Hematopoietic multipotent progenitor cell treated with erythropoietin and hydrocortisone succinate and interleukin-3 and kit ligand, for 6 days (in vitro differentiated cells): Measurements from ENCODE around the gene FXYD5.
"Not testable (repeated sequence)": the region's sequence is repeated elsewhere in the genome, so short reads cannot be mapped to it uniquely, and the experiment has no call there.

ENCODE experiments used
- DNase-seq: peaks from one replicate; pipeline ENCODE4 v3.0.0-alpha.2; 2015

The FXYD5 gene

DNA sequence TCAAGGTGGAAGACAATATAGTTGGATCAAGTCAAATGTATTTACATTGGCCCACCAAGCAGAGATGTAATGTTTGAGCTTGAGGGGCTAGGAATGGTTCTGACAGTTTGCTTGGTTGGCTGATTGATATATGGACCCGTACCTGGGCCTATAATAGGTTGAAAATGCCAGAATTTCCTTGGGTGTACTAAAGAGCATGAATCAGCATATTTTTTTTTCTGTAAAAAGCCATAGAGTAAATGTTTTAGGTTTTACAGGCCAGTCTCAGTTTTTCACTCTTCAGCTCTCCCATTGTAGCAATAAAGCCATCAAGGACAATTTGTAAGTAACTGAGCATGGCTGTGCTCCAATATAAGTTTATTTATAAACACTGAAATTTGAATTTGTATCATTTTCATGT lies 26.9 kb downstream of the FXYD5 start:
- no peak for DNase-seq

- DNase-seq, result no peak
These were observed 29.7 kb downstream of the FXYD5 start for GRCh38 chr19:35184267-35184666.

GRCh38 chr19:35184884-35185283 lies 30.3 kb downstream of the FXYD5 start:
- no peak for DNase-seq

GRCh38 chr19:35194012-35194984 lies 39.8 kb downstream of the FXYD5 start:
- DNase-seq, result no peak

- no peak for DNase-seq
These were observed 41.3 kb downstream of the FXYD5 start for GRCh38 chr19:35195830-35196229.

- DNase-seq, result not testable (repeated sequence)
These were observed 42.3 kb downstream of the FXYD5 start for GRCh38 chr19:35196861-35197260.

- DNase-seq, result no peak
These were observed 44.9 kb downstream of the FXYD5 start for GRCh38 chr19:35199481-35199880.

GRCh38 chr19:35202722-35203688 lies 48.5 kb downstream of the FXYD5 start:
- DNase-seq, result no peak

DNA sequence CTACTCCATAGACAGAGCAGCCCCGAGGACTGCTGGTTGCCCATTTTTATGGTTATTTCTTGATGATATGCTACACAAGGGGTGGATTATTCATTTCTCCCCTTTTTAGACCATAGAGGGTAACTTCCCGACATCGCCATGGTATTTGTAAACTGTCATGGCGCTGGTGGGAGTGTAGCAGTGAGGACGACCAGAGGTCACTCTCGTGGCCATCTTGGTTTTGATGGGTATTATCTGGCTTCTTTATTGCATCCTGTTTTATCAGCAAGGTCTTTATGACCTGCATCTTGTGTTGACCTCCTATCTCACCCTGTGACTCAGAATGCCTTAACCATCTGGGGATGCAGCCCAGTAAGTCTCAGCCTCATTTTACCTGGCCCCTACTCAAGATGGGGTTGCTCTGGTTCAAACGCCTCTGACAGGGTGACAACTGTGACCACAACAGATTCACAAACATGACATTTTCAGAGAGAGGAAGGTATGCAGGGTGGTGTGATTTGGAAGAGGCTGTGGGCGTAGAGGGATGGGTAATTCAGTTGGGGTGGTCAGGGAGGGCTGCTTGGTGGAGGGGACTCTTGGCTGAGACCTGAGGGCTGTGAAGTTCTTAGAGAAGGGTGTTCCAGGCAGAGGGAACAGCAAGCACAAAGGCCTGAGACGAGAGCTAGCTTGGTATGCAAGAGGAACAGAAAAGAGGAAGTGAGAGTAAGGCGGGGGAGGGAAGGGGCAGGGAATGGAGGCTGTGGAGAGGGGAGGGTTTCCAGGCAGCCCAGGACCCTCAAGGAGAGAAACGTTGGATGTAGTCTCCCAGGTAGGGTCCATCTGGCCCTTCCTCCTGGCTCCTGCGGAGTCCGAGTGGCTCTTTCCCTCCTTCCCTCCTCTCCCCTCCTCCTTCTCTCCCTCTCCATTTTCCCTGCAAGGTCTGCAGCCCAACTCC lies 50.5 kb downstream of the FXYD5 start:
- DNase-seq, result peak; percentile 72

DNA sequence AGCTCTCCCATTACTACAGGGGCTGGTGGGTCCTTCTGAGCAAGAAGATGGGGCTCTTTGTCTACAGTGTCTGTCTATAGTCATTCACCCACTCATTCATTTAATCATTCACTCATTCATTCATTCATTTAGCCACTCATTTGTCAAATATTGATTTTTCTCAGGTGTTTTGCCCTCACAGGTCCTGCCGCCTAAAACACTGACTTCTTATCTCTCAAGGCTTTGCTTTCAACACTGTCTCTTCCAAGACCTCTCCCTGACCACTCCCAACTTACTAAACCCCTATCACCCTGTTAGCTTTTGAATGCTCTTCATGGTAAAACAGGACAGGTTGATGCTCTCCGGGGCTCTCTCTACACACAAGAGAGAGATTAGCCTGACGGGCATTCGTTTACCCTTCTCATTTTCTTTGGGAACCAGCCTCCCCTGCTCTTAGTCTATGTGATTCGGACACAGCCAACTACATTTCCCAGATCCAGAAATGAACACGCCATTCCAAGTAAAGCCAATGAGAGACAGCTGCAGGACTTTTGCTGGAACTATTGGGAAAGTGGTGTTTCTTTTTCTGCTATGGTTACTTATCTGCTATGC lies 51.3 kb downstream of the FXYD5 start:
- no peak for DNase-seq

- DNase-seq, result peak; percentile 62
These were observed 51.8 kb downstream of the FXYD5 start for GRCh38 chr19:35206379-35206778.

DNA sequence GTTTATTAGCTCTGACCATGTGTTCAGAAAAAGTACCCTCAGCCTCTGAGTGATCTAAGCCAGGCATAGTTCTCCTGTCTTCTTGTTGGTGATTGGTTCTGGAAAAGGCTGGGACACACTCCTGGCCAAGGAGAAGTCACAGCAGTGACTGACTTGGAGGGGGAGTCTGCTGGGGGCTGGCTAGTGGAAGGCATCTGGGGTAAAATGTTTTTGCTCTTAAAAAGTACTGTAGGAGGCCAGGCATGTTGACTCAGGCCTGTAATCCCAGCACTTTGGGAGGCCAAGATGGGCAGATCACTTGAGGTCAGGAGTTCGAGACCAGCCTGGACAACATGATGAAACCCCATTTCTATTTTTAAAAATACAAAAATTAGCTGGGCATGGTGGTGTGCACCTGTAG lies 52.3 kb downstream of the FXYD5 start:
- DNase-seq, result no peak

- DNase-seq, result no peak
These were observed 52.9 kb downstream of the FXYD5 start for GRCh38 chr19:35207391-35207871.

- no peak for DNase-seq
These were observed 53.6 kb downstream of the FXYD5 start for GRCh38 chr19:35208121-35208520.

DNA sequence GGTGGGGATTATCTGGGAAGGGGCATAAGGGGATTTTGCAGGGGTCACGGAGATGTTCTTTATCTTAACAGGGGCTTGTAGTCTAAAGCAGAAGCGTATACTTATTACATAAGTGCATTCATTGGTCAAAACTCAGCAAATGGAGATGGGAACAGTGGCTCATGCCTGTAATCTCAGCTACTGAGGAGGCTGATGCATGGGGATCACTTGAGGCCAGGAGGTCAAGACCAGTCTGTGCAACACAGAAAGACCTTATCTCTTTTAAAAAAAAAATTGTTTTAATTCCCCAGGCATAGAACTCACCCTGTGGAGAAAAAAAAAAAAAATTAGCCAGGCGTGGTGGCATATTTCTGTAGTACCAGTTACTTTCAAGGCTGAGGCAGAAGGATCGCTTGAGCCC lies 55.1 kb downstream of the FXYD5 start:
- DNase-seq, result no peak

DNA sequence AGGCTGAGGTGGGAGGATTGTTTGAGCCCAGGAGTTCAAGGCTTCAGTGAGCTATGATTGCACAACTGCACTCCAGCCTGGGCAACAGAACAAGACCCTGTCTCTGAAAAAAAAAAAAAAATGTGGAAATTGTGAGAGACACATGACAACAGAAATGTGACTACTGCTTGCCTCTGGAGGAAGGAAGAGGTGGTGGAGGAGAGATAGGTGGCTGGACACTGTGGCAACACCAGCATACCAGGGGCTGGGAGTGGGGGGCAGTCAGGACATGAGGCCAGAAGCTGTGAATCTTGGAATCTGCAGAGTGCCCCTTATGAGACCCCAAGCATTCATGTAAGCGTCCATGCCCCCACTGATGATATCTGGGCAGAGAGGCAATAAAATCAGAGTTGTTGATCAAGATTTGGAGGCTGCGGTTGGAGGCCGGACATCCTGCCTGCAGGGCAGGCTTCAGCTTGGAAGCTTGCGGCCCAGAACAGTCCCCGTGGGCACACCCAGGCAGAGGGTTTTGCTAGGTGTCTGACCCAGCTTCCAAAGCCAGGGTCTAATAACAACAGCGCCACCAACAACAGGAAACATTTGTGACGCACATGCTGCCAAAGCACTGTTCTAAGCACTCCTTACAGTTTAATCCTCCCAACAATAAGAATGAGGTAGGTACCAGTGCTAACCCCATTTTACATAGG lies 57.2 kb downstream of the FXYD5 start:
- DNase-seq, result peak; percentile 62

DNA sequence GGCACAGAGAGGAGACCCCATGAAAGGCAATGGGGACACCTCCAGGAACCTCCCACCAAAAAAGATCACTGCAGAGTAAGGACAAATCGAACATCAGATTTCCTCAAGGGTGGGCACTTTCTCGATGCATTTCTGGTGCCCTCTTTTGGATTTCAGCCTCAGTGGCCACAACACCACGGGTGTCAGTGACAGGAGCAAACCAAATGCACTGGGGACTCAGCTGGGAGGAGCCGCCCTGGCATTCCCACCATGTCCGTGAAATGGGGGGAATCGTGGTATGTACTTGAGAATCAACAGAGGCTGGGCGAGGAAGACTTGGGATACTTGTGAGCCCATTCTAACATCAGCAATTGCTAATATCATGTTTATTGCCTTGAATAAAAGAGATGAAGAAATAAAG lies 57.7 kb downstream of the FXYD5 start:
- DNase-seq, result no peak

DNA sequence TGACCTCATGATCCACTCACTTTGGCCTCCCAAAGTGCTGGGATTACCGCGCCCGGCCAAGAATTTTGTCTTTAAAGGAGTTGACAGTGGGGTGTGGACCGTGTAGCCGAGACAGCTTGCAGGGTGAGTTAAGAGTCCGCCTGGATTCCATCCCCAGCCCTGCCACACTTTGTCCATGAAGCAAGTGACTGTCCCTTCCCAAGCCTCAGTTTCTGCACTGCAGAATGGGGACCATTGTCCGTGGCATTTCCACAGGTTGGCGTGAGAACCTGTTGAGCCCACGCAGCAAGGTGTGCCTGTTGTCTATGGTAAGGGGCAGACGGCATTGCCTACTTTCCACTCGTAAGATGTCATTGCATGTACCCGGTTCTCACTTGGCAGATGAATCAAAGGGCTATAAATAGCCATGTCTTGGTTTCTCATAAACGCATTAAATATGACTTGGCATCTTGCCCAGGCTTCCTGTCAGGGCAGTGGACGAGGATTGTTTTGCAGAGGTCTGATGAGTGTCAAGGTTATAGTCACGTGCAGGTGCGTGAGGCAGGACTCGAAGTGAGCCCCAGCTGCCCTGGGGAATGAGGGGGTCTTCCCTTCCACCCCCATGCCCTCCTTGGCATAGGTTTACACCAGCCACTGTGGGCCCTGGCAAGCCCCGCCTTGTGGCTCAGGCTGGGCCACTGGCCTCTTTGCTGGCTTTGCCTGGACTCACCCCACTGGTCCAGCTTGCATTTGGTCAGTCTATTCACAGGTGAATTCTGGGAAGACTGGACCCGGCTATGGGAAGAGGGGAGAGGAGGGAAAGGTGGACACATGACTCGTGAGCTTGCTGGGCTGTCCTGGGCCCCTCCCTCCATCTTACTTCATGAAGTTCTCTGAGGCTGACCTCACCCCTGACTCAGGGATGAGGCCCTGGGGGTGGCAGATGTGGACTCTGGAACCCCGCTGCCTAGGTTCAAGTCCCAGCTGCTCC lies 59.4 kb downstream of the FXYD5 start:
- DNase-seq, result peak; percentile 97

DNA sequence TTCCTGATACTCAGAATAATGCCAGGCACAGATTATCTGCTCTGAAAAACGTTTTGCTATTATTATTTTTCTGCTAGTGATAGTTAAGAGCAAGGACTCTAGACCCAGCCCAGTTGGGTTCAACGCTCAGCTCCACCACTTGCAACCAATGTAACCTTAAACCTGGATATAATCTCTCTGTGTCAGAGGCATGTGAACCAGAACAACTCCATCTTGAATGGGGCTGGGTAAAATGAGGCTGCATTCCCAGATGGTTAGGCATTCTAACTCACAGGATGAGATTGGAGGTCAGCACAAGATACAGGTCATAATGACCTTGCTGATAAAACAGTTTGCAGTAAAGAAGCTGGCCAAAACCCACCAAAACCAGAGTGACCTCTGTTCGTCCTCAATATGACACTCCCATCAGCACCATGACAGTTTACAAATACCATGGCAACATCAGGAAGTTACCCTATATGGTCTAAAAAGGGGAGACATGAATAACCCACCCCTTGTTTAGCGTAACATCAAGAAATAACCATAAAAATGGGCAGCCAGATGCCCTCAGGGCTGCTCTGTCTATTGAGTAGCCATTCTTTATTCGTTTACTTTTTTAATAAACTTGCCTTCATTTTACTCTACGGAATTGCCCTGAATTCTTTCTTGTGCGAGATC lies 60.4 kb downstream of the FXYD5 start:
- DNase-seq, result no peak
